ENCODE results near the gene ZFAND3. TPM values are rescaled to one million over a fixed set of nuclear protein-coding genes. Genes with fewer than 3 reads are reported as not detected.

ZFAND3 gene
- polyA plus RNA-seq, 4 donors = 35.9 to 80.4 (median 40.9) TPM

GRCh38 chr6:37967651-37968050 lies 148.1 kb downstream of the ZFAND3 start:
- Histone ChIP-seq H3K9me3 (ENCODE audit: control insufficient read depth in 2 of 2, insufficient read depth in 1 of 2, low read depth in 1 of 2, low read length in 1 of 2) (no peaks in the 10 kb centered on the region), H3K4me1 (ENCODE audit: control insufficient read depth in 3 of 3, insufficient read depth in 2 of 3, low read depth in 1 of 3, low read length in 2 of 3) (peaks cover 0 to 4% (median 0%) of the 10 kb centered on the region in 3 donors), H3K36me3 (ENCODE audit: control insufficient read depth in 3 of 3, insufficient read depth in 2 of 3, low read depth in 1 of 3, low read length in 3 of 3) (peaks cover 0 to 3% (median 2%) of the 10 kb centered on the region in 3 donors), H3K27me3 (ENCODE audit: control insufficient read depth in 3 of 3, insufficient read depth in 3 of 3, low read length in 3 of 3) (no peaks in the 10 kb centered on the region), H3K27ac (ENCODE audit: low read depth in 1 of 3, low read length in 2 of 3) (no peak overlapping the region), H3K4me3 (ENCODE audit: low read depth in 1 of 3, low read length in 3 of 3) (no peak overlapping the region)
- 91 to 97% (median 96%) methylated on average over 1 of the region's 1 CpG for whole genome bisulfite sequencing, 3 donors
- DNase-seq (no peak), FAIRE-seq (no peak)

GRCh38 chr6:37971266-37971665 lies 151.7 kb downstream of the ZFAND3 start:
- DNase-seq (no peak), FAIRE-seq (no peak)
- Histone ChIP-seq H3K4me3 (ENCODE audit: low read depth in 1 of 3, low read length in 3 of 3) (no peak overlapping the region), H3K36me3 (ENCODE audit: control insufficient read depth in 3 of 3, insufficient read depth in 2 of 3, low read depth in 1 of 3, low read length in 3 of 3) (peaks cover 0 to 4% (median 0%) of the 10 kb centered on the region in 3 donors), H3K9me3 (ENCODE audit: control insufficient read depth in 2 of 2, insufficient read depth in 1 of 2, low read depth in 1 of 2, low read length in 1 of 2) (peaks cover 0 to 9% of the 10 kb centered on the region in 2 donors), H3K27ac (ENCODE audit: low read depth in 1 of 3, low read length in 2 of 3) (no peak overlapping the region), H3K4me1 (ENCODE audit: control insufficient read depth in 3 of 3, insufficient read depth in 2 of 3, low read depth in 1 of 3, low read length in 2 of 3) (peaks cover 0 to 4% (median 0%) of the 10 kb centered on the region in 3 donors), H3K27me3 (ENCODE audit: control insufficient read depth in 3 of 3, insufficient read depth in 3 of 3, low read length in 3 of 3) (no peaks in the 10 kb centered on the region)
- WGBS, 3 donors = 74 to 95% (median 93%) methylated on average over 2 of the region's 2 CpGs

- no peak for FAIRE-seq
- Histone ChIP-seq H3K9me3 (ENCODE audit: control insufficient read depth in 2 of 2, insufficient read depth in 1 of 2, low read depth in 1 of 2, low read length in 1 of 2) (peaks cover 0 to 9% of the 10 kb centered on the region in 2 donors), H3K36me3 (ENCODE audit: control insufficient read depth in 3 of 3, insufficient read depth in 2 of 3, low read depth in 1 of 3, low read length in 3 of 3) (peaks cover 0 to 4% (median 2%) of the 10 kb centered on the region in 3 donors), H3K4me3 (ENCODE audit: low read depth in 1 of 3, low read length in 3 of 3) (no peak overlapping the region), H3K4me1 (ENCODE audit: control insufficient read depth in 3 of 3, insufficient read depth in 2 of 3, low read depth in 1 of 3, low read length in 2 of 3) (peaks cover 0 to 4% (median 0%) of the 10 kb centered on the region in 3 donors), H3K27me3 (ENCODE audit: control insufficient read depth in 3 of 3, insufficient read depth in 3 of 3, low read length in 3 of 3) (no peaks in the 10 kb centered on the region), H3K27ac (ENCODE audit: low read depth in 1 of 3, low read length in 2 of 3) (no peak overlapping the region)
- peak in 1 of 2 donors; percentile 23 for DNase-seq
- 63 to 92% (median 81%) methylated on average over 4 of the region's 4 CpGs for WGBS, 3 donors
Measured at GRCh38 chr6:37971711-37972390, 152.3 kb downstream of the ZFAND3 start.

- H3K4me3 ChIP-seq (ENCODE audit: low read depth in 1 of 3, low read length in 3 of 3) = no peak overlapping the region
- H3K27ac ChIP-seq (ENCODE audit: low read depth in 1 of 3, low read length in 2 of 3) = no peak overlapping the region
- peaks cover 0 to 4% (median 0%) of the 10 kb centered on the region in 3 donors for H3K4me1 ChIP-seq (ENCODE audit: control insufficient read depth in 3 of 3, insufficient read depth in 2 of 3, low read depth in 1 of 3, low read length in 2 of 3)
- 58 to 86% (median 82%) methylated on average over 1 of the region's 1 CpG for WGBS, 3 donors
- no peaks in the 10 kb centered on the region for H3K27me3 ChIP-seq (ENCODE audit: control insufficient read depth in 3 of 3, insufficient read depth in 3 of 3, low read length in 3 of 3)
- H3K36me3 ChIP-seq (ENCODE audit: control insufficient read depth in 3 of 3, insufficient read depth in 2 of 3, low read depth in 1 of 3, low read length in 3 of 3) = peaks cover 0 to 4% (median 2%) of the 10 kb centered on the region in 3 donors
- H3K9me3 ChIP-seq (ENCODE audit: control insufficient read depth in 2 of 2, insufficient read depth in 1 of 2, low read depth in 1 of 2, low read length in 1 of 2) = peaks cover 0 to 9% of the 10 kb centered on the region in 2 donors
- DNase-seq (no peak), FAIRE-seq (no peak)
Measured at GRCh38 chr6:37972994-37973757, 153.6 kb downstream of the ZFAND3 start.

- Histone ChIP-seq H3K36me3 (ENCODE audit: control insufficient read depth in 3 of 3, insufficient read depth in 2 of 3, low read depth in 1 of 3, low read length in 3 of 3) (peaks cover 0 to 4% (median 2%) of the 10 kb centered on the region in 3 donors), H3K9me3 (ENCODE audit: control insufficient read depth in 2 of 2, insufficient read depth in 1 of 2, low read depth in 1 of 2, low read length in 1 of 2) (peaks cover 0 to 9% of the 10 kb centered on the region in 2 donors), H3K27ac (ENCODE audit: low read depth in 1 of 3, low read length in 2 of 3) (no peak overlapping the region), H3K4me3 (ENCODE audit: low read depth in 1 of 3, low read length in 3 of 3) (no peak overlapping the region), H3K27me3 (ENCODE audit: control insufficient read depth in 3 of 3, insufficient read depth in 3 of 3, low read length in 3 of 3) (no peaks in the 10 kb centered on the region), H3K4me1 (ENCODE audit: control insufficient read depth in 3 of 3, insufficient read depth in 2 of 3, low read depth in 1 of 3, low read length in 2 of 3) (peaks cover 0 to 4% (median 0%) of the 10 kb centered on the region in 3 donors)
- FAIRE-seq (no peak), DNase-seq (no peak)
- WGBS, 3 donors = 97 to 99% (median 98%) methylated on average over 4 of the region's 4 CpGs
Measured at GRCh38 chr6:37974381-37974780, 154.9 kb downstream of the ZFAND3 start.

- no peak overlapping the region for H3K27ac ChIP-seq (ENCODE audit: low read depth in 1 of 3, low read length in 2 of 3)
- peaks cover 0 to 9% of the 10 kb centered on the region in 2 donors for H3K9me3 ChIP-seq (ENCODE audit: control insufficient read depth in 2 of 2, insufficient read depth in 1 of 2, low read depth in 1 of 2, low read length in 1 of 2)
- peaks cover 0 to 4% (median 2%) of the 10 kb centered on the region in 3 donors for H3K36me3 ChIP-seq (ENCODE audit: control insufficient read depth in 3 of 3, insufficient read depth in 2 of 3, low read depth in 1 of 3, low read length in 3 of 3)
- DNase-seq (no peak), FAIRE-seq (no peak)
- no peak overlapping the region for H3K4me3 ChIP-seq (ENCODE audit: low read depth in 1 of 3, low read length in 3 of 3)
- WGBS, 3 donors = 93 to 100% (median 100%) methylated on average over 1 of the region's 1 CpG
- H3K27me3 ChIP-seq (ENCODE audit: control insufficient read depth in 3 of 3, insufficient read depth in 3 of 3, low read length in 3 of 3) = no peaks in the 10 kb centered on the region
- peaks cover 0 to 6% (median 4%) of the 10 kb centered on the region in 3 donors for H3K4me1 ChIP-seq (ENCODE audit: control insufficient read depth in 3 of 3, insufficient read depth in 2 of 3, low read depth in 1 of 3, low read length in 2 of 3)
Measured at GRCh38 chr6:37974943-37975342, 155.4 kb downstream of the ZFAND3 start.

- Histone ChIP-seq H3K27ac (ENCODE audit: low read depth in 1 of 3, low read length in 2 of 3) (no peak overlapping the region), H3K4me3 (ENCODE audit: low read depth in 1 of 3, low read length in 3 of 3) (no peak overlapping the region), H3K27me3 (ENCODE audit: control insufficient read depth in 3 of 3, insufficient read depth in 3 of 3, low read length in 3 of 3) (no peaks in the 10 kb centered on the region), H3K9me3 (ENCODE audit: control insufficient read depth in 2 of 2, insufficient read depth in 1 of 2, low read depth in 1 of 2, low read length in 1 of 2) (peaks cover 0 to 9% of the 10 kb centered on the region in 2 donors), H3K4me1 (ENCODE audit: control insufficient read depth in 3 of 3, insufficient read depth in 2 of 3, low read depth in 1 of 3, low read length in 2 of 3) (peaks cover 0 to 9% (median 8%) of the 10 kb centered on the region in 3 donors), H3K36me3 (ENCODE audit: control insufficient read depth in 3 of 3, insufficient read depth in 2 of 3, low read depth in 1 of 3, low read length in 3 of 3) (peaks cover 0 to 4% (median 2%) of the 10 kb centered on the region in 3 donors)
- DNase-seq (no peak), FAIRE-seq (no peak)
- WGBS, 3 donors = 85 to 96% (median 95%) methylated on average over 3 of the region's 3 CpGs
Measured at GRCh38 chr6:37977715-37978114, 158.2 kb downstream of the ZFAND3 start.

GRCh38 chr6:37979392-37980221 lies 160.1 kb downstream of the ZFAND3 start:
- no peak overlapping the region for H3K27ac ChIP-seq (ENCODE audit: low read depth in 1 of 3, low read length in 2 of 3)
- no peak for FAIRE-seq

More at GRCh38 chr6:37979392-37980221, 160.1 kb downstream of the ZFAND3 start:
- WGBS, 3 donors = 74 to 88% (median 79%) methylated on average over 5 of the region's 5 CpGs
- DNase-seq = no peak
- H3K9me3 ChIP-seq (ENCODE audit: control insufficient read depth in 2 of 2, insufficient read depth in 1 of 2, low read depth in 1 of 2, low read length in 1 of 2) = peaks cover 0 to 2% of the 10 kb centered on the region in 2 donors
- H3K27me3 ChIP-seq (ENCODE audit: control insufficient read depth in 3 of 3, insufficient read depth in 3 of 3, low read length in 3 of 3) = no peaks in the 10 kb centered on the region
- H3K4me3 ChIP-seq (ENCODE audit: low read depth in 1 of 3, low read length in 3 of 3) = no peak overlapping the region
- H3K36me3 ChIP-seq (ENCODE audit: control insufficient read depth in 3 of 3, insufficient read depth in 2 of 3, low read depth in 1 of 3, low read length in 3 of 3) = peaks cover 0 to 2% (median 0%) of the 10 kb centered on the region in 3 donors
- peaks cover 0 to 11% (median 9%) of the 10 kb centered on the region in 3 donors for H3K4me1 ChIP-seq (ENCODE audit: control insufficient read depth in 3 of 3, insufficient read depth in 2 of 3, low read depth in 1 of 3, low read length in 2 of 3)
